HTERT RPE-1 (cell line): Measurements from ENCODE around the gene MAML2.
"Not testable (repeated sequence)": the region's sequence is repeated elsewhere in the genome, so short reads cannot be mapped to it uniquely, and the experiment has no call there.

Source experiments
- in situ Hi-C: fragments of 300-500 bp; cut with MboI; formaldehyde crosslinking; loops from 4 replicates; pipeline ENCODE4 v1.14.3; 2020; ENCODE audit warnings: low sequenced_read_pairs

The MAML2 gene

DNA sequence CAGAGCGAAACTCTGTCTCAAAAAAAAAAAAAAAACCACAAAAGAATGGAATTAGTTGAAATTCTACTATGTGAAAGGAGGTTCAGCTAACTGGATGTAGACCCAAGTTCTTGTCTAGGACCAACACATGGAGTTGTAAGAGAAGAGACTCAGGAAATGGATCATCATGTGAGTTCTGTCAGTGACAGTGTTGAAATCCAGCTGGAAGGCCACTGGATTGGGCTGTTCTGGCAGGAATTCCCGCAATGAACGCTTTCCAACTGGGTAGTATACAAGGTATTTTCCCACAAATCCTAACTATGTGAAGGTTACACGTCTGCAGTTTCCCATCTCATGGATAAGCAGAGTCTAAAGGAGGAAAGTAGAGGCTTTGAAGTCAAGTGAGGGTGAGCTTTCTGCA, 151.2 kb downstream of the MAML2 start:
- in situ Hi-C loops: no loop called here

DNA sequence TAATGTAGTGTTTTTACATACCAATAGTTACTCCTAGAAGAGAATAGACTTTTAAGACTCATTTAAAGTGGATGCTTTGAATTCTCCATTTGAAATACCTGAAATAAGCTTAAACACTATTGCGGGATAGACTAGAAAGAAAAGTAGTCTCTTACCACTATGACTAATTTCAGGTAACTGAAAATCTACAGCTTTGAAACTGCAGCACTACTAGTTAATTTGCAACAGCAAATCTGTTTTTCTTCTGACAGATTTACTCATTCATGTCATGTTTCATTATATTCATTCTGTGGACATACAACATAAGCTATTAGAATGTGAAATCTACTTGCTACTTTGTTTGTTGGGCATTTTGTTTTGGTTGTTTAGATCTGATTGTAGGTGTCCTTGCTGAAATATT, 153.6 kb downstream of the MAML2 start:
- in situ Hi-C loops: no loop called here

DNA sequence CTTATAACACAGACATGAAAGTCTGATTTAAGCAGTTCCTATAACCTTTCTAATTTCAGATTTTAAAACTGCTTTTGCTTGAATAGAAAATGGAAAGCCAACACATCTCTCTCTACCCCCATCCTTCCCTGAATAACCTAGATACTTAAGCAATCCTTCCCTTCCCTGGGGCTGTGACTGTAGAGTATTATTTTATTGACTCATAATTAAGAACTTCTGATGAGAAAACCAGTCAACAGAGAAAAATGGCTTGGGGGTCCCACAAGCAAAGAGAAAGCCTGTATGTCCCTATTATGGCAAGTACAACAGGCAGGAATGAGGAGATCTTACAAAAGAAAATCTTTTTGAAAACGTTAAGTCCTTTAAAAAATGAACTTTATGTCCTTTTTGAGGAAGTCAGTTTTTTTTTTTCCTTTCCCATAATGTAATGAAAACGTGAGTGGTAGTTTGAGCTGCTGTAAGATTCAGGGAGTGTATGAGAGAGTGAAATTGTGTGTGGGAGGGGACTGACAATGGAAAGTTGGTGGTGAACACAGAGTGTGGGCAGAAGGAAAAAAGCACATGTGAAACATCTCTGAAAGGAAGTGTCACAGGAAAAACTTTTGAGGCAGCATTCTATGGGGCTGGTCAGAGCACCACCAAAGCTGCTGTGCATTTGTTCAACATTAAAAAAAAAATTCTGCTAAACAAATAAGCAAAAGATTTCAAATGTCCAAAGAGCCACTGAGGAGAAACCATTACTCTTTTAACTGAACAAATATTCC, 154.6 kb downstream of the MAML2 start:
- in situ Hi-C loops: no loop called here

DNA sequence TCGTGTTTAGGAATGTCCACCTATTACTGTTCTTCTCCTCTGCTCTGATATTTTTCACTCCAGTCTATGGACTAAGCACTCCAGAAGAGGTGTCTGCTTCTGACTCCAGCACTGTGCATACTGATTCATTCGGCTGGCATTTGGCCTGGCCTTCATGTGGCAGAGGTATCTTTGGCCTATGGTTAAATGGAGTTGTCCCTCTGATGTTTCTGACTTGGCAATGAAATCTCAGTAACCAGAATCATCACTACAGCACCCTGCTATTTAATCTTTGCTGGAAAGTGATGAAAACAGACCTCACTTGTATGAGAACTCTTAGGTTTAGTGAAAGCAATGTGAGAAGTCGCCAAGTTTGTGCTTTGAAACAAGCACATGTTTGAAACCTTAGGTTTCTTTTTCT, 155.2 kb downstream of the MAML2 start:
- in situ Hi-C loops: no loop called here

DNA sequence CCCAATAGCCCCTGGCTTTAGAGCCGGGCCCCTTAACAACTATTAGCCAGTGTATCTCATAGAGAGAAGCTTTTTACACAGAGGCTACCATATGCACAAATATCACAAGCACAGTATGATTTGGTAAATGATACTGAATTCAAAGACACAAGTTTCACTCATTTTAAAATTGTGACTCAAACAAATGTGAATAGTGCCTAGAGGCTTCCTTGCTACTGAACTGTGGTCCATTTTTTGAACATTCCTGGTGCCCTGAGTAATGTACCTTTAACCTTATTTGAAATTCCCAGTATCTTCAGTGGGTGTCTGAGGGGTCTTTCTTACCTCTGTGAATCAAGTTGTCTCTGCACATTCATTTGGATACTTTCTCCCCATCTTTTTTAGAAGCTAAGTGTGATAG, 156.2 kb downstream of the MAML2 start:
- in situ Hi-C loops: no loop called here

DNA sequence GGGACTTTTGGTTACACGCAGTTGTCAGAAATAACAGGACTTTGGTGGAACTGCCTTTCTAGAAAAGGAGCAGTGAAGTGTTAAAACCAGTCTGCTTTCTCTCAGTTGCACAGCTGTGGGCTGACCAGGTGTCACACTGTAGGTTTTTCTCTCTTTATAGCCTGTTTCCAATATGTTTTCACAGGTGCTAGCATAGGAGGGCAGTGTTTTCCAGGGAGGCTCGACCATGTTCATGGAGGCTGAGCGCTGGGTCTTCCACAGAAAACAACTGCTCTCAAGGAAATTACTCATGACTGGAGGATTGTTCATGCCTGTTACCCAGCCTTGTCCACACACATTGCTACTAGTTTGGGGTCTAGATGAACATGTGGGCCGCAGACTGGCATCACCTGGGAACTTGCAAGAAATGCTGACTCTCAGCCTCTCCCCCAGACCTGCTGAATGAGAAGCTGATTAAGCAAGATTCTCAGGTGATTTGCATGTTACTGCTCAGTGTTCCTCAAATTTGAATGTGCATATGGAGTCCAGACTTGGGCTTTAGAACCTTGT, 157.7 kb downstream of the MAML2 start:
- in situ Hi-C loops: no loop called here

DNA sequence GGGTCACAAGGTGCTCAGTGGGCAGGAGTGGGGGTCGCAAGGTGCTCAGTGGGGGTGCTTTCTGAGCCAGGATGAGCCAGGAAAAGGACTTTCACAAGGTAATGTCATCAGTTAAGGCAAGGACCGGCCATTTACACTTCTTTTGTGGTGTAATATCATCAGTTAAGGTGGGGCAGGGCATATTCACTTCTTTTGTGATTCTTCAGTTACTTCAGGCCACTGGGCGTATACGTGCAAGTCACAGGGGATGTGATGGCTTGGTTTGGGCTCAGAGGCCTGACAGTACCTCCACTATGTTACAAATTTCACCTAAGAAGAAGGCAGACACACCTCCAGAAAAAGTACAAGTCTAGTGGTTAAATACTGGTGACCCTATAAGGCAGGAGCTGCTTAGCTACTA, 162.1 kb downstream of the MAML2 start:
- in situ Hi-C loops: not testable (repeated sequence)

DNA sequence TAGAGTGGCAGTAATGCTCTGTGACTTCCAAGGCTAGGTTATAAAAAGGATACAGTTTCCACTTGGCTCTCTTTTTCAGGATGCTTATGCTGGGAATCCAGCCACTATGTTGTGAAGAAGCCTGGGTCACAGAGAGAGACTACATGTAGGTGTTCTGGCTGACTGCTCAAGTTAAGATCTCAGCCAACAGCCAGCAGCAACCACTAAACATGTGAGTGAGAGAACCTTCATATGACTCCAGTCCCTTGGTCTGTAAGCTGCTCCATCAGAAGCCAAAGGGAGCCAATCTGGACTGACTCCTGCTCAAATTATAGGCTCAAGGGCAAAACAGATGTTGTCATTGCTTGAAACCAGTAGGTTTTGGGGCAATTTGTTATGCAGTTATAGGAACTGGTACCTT, 162.7 kb downstream of the MAML2 start:
- in situ Hi-C loops: no loop called here

DNA sequence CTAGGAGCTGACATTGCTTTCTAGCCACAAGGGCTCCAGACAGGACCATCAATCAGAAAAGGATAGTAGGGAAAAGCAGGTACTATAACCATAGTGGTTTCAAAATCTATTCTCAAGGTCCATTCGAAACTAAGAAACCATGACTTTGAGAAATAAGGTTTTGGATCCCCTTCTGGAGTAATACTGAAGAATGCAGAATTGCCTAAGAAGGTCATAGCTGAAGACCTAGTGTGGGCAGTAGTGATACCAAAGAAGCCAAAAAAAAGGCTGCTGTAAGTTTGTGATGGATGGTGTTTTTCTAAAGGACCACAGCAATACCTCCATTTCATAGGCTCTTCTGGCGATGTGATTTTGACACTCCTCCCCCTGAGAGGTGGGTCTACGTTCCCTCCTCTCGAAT, 163.1 kb downstream of the MAML2 start:
- in situ Hi-C loops: no loop called here

DNA sequence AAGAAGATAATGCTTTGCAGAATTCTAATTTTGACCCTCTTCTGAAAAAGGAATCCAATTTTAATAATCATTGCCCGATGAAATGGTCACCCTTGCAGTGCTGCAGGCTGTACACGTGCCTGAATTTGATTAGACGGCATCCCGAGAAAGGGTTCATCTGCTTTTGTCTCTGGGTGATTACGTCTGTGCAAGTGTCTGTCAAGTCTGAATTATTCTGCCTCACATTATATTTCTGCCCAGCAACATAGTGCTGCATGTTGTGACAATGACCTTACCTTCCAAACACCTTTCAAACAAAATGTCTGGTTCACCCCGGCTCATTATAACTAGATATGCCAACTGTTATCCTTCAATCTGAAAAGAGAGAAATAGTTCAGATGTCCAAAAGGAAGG, 164.1 kb downstream of the MAML2 start:
- in situ Hi-C loops: no loop called here

DNA sequence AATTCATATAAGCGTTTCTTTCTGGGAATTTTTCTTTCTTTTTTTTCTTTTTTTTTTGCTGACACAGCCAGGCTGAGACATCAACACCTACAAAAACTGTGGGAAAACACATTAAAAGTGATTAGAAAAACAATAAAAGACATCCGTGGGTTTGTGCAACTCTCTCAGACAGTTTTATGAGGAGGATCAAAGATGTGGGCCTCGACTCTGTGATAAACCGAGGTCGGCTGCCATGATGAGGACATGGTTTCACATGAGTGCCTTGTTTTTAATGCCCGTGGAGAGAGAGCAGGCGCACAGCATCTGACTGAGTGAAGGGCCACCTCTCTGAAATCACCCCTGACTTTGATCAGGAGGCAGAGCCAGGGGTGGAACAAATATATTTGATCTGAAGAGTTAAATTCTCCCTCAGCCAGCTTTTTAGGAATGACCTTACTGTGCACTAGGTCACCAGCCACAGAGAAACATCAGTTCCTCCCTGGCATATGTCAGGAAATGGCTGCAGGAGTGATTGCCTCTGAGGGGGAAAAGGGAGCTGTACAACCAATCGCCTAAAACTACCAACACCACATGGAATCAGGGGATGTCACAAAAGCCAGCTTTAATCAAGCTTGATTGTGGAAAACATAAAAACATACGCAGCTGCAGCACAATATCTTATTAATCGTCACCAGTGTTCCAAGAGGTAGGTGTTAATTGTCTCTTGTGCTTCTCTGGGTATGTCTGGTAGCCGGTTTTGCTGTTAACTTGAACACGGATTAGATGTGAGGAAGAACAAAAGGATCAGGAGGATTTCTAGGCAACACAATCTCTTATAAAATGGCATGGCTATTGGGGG, 164.7 kb downstream of the MAML2 start:
- in situ Hi-C loops: no loop called here

DNA sequence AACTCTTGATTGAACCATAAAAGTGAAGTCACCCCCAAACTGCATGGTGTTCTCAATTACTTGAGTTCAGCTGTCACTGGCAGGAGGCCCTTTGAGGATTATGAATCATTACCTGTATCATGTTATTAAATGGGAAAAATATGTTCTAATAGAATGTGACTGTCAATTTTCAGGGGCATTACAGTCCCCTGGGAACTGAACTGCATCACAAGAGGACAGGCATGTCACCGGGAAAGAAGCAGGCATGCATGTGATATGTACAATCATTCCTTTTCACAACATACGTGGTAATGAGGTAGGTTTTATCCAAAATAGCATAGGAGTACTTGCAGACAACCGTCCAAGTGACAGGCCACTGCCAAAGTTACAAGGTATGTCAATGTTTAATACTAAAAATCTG, 165.8 kb downstream of the MAML2 start:
- in situ Hi-C loops: no loop called here

DNA sequence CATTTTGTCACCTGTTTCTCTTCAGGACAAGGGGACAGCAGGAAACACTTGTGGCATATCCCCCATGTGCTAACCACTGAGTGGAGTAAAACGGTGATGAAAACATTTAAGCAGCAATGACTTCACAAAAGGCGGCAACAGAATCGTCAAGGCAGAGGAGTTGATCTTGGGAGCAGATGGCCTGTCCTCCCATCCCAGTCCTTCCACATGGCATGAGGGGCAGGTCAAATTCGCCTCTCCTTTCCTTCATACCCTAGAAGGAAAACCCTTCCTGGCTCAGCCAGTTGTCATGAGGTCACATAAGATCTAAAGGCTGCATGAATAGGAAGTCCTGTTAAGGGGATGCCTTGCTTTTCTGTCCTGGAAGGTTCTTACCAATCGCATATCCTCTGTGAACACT, 169.1 kb downstream of the MAML2 start:
- in situ Hi-C loops: no loop called here

DNA sequence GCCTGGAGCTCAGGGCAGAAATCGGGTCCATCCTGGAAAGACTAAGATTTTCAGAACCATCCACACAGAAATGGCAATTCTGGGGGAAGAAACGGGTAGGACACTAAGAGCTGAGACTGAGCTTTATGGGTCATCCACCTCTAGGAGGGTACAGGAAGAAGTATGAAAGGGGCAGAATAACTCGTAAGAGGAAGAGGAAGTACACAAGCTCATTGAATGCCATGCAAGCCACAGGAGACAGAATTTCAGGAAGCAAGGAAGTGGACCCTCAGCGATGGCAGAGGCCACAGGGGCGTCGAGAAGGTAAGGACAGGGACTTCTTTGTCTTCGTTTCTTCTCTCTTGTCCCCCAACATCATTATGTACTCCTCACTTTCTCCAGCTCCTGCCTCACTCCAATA, 169.6 kb downstream of the MAML2 start:
- in situ Hi-C loops: no loop called here

DNA sequence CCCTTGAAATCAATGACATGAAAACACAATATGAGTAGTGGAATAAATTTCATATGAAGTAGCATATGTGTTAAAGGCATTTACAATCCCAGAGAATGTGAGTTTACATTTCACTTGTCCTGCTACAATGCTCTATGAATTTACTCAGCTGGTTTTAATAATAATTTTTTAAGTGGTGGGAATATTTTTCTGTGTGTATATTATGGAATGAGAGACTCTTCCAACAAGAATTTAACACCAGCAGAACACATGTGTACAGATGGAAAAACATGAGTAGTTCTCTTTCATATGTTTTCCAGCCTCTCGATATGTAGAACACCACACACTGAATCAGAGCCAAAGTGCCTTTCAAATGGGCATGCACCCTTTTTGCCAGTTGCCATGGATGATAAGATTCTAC, 170.4 kb downstream of the MAML2 start:
- in situ Hi-C loops: no loop called here

DNA sequence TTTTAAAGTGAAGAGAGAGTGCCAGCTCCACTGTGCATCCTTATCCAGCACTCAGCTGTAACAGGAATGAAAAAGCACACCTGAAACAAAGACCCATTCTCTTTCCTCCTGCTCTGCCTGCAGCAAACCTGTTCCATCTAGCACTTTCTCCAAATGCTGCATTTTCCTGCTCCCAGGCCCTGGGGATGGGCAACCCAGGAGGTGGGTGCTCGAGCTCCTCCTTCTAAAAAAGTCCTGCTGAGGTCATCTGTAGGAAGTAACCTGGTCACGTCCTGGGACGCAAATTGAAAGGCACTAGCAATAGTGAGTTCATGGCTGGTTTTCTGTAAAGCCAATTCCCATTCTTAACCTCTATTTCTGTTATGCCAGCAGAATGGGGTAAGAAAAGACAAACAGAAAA, 173.7 kb downstream of the MAML2 start:
- in situ Hi-C loops: no loop called here

DNA sequence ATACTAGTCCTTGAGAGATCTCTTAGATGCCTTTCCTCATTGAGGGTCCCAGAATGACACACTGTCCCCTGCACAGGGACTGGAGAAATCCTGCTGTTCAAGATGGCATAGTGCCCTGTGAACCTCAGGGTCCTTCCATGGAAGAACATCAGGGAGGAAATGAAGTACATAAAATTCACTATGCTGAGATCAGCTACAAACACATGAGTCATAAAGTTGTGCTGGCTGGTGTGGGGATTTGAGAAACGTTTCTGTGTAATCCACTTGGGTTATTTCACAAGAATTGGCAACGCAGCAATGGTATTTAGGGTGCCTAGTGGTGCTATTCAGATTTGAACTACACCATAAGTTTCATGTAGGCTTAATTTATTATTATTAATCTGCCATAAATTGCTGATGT, 174.4 kb downstream of the MAML2 start:
- in situ Hi-C loops: no loop called here

DNA sequence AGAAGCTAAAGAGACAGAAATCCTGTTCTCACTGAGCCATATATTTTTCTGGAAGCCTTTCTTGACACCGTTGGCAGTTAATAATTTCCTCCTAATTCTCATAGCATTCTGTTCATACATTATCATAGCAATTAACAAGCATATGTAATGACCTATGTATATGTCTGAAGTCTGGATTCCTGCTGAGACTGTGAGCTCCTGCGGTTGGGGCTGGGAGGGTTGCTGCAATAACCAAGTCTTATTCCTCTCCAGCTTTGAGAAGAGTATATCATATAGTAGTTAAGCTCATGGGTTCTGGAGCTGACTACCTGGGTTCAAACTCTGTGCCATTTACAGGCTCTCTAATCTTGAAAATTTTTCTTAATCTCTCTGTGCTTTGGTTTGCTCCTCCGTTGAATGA, 175.2 kb downstream of the MAML2 start:
- in situ Hi-C loops: no loop called here

DNA sequence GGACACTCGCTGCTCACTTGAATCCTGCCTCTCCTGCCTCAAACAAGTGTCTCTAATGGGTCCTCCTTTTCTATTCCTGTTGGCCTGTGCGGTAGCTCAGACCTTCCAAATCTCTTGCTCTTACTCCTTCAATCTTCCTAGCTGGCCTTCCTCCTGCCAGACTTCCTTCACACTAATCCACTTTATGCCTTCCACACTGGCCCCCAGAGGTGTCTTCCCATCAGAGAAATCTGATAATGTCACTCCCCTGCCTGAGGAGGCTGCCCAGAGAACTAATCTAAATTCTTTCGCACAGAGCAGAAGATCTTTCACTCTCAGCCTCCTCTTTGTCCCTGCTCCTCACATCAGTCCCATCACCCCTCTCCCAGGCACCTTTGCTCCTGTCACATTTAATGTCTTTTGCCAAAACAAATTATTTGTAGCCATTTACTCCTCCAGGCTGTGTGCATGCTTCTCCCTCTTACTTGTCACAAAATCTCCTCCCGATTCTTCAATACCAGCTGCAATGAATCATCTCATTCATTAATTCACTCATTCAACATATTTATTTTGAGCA, 175.7 kb downstream of the MAML2 start:
- in situ Hi-C loops: no loop called here

DNA sequence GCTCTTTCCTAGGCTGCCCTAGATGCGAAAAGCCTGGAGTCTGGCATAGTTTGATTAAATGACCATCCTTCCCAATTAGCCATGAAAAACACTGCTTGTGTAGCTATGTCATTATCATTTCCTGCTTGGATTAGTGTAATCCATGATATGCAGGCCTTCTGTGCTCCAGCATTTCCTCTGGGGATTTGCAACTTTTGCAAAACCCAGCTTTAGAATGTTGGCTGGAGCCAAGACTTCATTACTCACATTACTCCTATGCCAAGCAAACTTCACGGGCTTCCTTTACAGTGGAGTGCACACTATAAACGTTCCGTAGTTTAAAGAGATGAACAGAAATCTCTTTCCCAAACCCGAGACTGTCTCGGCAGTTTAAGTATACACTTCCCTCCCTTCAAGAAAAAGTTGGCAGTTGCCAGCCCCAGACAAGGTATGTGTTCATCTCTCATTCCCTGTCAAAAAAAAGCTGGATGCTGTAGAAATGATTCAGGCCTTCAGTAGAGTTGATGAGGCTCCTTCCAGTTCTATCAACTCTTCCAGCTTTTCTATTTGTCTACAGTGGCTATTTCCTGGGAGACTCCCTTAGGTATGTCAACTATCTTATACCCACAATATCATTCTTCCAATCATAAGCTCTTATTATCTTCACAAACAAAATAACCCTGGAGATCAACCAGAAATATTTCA, 180.0 kb downstream of the MAML2 start:
- in situ Hi-C loops: no loop called here
